ENCODE data around the gene BMPR1A.
"Not testable (repeated sequence)": the region's sequence is repeated elsewhere in the genome, so short reads cannot be mapped to it uniquely, and the experiment has no call there.

The BMPR1A gene

DNA sequence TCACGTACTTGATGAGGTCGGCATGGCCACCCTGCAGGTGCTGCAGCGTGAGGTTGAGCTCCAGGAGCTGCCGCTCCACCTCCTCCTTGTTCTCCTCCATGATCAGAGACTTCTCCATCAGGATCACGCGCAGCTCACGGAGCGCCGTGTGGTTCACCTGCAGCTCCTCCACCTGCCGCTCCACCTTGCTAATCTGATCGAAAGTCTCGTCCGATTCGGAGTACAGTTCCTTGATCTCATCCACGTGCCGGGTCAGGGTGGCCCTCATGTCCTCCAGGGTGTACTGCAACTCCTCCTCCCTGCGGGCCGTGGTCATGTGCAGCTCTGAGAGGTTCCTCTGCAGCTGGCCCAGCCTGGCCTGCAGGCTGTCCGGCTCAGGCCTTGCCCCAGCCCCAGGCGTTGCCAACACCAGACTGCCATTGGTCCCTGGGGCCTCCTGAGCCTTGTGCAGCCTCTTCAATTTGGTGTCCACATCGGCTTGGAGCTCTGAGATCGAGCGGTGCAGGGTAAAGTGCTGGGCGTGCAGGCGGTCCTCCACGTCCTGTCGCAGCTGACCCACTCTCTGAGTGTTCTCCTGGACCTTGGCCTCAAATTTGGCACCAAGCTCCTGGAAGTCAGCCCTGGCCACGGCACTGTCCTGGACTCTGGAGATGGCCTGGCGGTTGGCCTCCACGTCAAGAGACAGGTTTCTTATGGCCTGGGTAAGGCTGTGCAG, 187.1 kb downstream of the BMPR1A start:
- DNase-seq, result no peak

DNA sequence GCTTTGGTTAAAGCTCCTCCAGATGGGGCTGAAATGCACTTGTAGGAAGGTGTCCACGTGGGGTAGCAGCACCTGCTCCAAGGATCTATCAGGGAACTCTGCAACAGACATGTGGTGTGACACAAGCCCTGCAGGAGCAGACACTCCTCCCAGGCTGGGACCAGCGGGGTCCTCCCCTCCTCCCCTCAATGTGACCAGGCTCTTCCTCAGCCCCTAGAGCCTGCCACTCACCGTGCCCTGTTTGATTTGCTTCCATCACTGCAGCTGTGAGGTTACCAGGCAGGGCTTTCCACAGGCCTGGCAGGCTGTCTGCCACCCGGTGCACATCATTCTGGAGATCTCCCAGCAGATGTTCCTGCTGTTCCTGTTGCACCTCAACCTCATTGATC, 187.6 kb downstream of the BMPR1A start:
- no peak for DNase-seq

- DNase-seq, result no peak
Measured at GRCh38 chr10:86944471-86944870, 188.1 kb downstream of the BMPR1A start.

GRCh38 chr10:86944907-86945306, 188.5 kb downstream of the BMPR1A start:
- no peak for DNase-seq

- no peak for DNase-seq
Measured at GRCh38 chr10:86945361-86946212, 189.2 kb downstream of the BMPR1A start.

DNA sequence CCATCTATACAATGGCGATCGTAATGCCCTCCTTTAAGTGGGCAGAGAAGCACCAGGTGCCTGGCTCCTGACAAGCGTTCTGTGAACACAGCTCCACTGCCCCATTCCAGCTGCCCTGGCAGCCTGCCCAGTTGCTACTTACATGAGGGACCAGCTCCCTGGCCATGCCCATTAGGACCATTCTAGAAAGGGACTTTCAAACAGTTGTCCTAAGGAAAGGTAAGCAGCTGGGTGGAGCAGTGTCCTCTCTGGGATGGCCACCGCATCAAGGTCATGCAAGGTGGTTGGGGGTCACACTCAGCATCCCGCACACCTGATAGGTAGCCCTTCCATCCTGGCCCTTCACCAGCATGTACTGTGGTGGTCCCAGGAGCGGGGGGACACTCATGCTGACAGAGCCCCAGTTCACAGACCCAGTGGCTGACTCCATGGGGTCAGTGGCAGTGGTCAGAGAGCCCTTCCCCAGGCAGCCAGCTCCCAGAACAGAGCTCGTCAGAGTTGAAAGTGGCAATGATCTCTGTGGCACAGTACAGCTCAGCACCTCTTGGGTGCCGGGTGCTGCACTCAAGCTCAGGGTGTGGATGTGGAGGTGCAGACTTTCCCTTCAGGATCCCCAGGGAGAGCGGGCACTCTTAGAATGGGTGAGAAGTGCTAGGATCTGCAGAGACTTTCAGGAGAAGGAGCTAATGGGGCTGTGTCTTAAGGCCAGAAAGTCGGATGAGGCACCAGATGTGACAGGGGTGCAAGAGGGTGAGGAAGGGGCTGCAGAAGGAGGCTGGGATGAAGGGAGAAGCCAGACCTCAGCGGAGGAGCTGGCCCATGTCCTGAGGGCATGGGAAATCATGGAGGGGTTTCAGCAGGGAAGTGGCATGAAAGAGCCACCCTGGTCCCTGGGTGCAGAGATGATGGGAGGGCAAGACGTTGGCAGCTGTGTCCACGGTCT, 190.1 kb downstream of the BMPR1A start:
- no peak for DNase-seq

GRCh38 chr10:86947806-86948205, 191.4 kb downstream of the BMPR1A start:
- not testable (repeated sequence) for DNase-seq

DNA sequence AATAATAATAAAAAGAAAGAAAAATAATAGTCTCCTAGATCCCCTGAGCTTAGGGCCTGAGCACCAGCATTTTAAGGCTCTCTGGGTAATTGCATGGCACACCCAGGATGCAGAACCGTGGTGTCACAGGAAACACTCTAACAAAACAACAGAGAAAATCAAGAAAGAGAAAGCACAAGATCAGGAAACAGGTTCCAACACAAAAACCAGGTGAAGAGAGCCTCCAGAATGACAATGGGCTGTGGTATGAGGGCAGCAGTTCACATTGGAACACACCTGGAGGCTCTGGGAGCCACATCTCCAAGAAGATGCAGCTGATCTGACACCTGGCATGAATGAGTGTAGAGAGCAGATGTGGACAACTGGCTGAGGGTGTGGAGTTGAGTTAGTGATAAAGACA, 193.9 kb downstream of the BMPR1A start:
- no peak for DNase-seq

- no peak for DNase-seq
Measured at GRCh38 chr10:86951184-86951761, 194.9 kb downstream of the BMPR1A start.

- DNase-seq, result no peak
Measured at GRCh38 chr10:86952106-86952505, 195.7 kb downstream of the BMPR1A start.

DNA sequence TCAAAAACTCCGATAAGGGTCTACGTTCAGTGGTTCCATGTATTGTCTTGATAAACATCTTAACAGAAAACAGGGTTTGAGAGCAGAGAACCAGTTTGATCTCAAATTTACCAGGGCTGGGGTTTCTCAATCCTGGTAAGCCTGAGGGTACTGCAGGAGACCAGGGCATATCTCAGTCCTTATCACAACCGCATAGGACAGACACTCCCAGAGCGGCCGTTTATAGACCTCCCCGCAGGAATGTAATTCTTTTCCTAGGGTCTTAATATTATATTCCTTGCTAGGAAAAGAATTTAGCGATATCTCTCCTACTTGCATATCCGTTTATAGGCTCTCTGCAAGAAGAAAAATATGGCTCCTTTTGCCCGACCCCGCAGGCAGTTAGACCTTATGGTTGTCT, 196.3 kb downstream of the BMPR1A start:
- DNase-seq, result not testable (repeated sequence)

DNA sequence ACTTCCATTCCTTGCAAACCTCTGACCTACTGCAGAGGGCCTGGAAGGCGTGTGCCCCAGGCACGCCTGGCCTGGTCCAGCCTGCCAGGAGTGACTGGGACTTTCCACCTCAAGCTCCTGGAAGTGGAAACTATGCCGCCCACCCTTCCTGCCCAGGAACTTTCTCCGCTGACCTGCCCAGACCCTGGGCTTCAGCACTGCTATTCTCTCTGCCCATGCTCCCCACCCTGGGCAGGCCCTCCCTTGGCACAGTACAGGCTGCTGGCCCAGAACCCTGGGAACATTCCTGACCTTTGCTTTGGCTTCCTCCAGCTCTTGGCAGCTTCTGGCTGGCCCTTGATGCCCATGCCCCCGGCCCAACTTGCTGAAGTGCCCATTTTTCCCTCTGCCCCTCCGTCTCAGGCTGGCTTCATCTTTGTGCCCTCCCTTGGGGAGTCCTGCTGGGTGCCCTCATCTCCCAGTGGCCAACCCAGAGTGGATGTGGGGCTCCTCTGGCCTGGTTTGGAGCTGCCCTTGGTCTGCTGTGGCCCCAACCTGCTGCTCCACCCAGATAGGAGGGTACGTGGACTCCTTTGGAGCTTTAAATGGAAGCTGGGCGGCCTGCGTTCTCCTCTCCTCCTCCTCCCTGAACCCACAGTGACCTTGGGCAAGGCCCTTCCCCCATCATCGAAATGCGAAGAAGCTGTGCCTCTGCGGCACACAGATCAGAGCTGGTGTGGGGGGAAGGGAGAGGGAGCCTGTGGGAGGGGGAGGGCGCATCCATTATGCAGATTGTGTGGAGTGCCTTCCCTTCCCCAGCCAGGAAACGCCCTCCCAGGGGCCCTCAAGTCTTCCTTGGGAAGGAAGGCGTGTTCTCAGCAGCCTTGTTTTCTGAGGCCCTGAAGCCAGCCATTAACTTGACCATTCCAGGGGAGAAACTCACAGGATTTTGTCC, 197.6 kb downstream of the BMPR1A start:
- no peak for DNase-seq

DNA sequence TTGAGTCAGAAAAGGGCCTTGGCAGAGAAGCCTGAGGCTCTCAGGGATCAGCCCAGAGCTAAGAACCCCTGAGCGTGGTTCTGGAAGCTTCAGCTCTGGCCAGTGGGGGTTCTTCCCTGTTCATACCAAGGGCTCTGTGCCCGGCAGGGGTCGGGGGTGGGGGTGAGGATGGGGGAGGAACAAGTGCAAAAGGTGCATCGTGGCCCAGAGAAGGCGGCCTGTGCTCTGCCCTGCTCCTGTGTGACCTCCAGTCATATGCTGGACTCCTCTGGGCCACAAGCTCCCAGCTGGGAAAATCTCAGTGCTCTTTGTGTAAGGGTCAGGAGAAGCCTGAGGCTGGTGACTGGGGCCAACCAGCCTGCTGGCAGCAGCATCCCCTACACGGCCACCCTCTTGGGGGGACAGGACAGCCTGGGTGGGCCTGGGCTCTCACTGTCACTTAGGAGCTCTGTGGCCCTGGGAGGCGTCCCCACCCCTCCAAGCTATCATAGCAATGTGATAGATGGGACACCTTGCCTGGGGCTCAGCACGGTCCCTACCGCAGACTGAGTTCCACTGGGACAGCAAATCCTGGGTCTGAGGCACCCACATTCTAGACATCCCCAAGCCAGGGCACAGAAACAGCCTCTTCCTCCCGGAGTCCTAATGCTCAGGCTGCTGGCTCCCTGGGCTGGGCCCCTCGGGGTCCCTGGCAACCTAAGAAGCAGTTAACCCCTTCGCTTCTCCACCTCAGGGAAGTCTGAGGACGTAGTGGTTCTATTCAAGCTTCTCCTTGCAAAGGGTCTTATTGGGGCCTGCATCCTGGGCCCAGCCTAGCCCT, 198.5 kb downstream of the BMPR1A start:
- no peak for DNase-seq

DNA sequence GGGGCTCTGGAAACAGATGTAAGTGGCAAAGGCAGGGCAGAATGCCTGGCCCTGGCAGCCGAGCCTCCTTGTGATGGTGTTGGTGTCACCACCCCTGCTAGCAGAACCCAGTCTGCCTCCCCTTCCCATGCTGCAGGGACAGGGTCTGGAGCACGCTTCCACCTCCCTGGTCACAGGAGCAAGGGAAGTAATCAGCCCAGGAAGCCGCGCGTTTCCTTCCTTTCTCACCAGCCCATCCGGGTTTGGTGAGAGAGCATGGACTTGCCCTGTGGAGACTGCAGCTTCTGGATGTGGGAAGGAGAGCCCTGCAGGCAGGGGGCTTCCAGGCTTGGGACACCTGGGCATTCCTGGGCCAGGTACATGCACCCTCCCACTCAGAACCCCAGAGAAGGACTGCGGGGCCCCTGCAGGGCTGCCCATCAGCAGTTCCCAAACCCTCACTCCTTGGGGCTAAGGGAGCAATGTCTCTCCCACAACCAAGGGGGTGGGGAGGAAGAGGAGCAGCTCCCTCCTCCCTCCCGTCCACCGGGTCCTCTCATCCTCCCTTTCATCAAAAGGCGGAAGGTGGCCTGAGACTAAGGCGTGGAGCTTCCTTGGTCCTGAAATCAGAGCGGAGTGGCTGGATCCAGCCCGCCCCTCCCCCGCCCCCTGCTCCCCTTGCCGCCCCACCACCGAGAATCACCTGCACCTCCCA, 199.2 kb downstream of the BMPR1A start:
- no peak for DNase-seq

DNA sequence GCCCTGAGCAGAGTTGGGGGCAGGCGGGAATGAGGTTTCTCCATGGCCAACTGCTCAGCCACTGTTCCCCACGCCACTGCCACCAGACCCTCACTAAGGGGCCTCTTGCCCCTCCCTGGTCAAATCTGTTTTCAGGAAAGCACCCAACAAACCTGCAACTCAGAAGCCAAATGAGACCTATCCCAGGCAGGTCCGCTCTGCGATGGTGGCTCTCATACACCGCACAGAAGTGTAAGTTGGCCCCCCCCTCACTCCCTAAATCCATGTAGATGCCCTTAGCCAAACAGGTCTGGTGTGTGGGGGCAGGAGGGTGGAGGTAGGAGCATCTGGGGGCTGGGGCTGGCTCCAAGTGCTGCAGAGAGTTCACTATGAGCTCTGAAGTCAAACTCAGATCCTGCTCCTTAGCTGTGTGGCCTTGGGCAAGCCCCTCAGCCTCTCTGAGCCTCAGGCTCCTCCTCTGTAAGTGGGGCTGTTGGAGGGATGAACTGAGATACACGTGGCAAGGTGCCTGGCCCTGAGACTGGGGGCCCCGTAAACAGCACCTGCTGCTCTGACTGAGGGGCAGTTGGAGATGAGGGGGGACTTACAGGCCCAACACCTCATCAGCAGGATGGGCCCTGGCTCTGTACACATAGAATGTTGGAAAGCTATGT, 199.9 kb downstream of the BMPR1A start:
- DNase-seq, result no peak

DNA sequence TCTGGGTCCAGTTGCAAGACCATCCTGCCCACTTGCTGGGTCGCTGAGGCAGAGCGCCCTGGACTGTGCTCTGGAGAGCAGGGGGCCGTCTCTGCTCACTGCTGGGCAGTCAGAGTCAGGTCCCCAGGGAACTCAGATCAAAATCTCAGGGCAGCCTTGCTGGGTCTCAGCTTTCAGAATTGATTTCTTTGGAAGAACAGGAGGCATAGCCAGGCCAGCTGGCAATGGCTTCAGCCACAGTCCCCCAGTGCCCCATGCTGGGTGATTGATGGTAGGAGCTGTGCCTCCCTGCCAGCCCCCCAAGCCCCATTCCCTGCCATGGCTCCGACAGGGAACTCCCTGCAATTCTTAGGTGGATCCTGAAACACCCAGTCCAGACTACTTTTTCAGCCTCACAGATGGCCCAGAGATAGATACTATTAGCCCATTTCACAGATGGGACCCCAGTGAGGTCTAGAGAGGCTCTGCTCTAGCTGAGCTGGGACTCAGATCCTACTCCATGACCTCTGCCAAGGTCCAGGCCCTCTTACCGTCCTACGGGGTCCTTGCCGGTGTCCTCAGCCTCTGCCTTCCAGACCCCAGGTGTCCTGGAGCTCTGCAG, 200.5 kb downstream of the BMPR1A start:
- DNase-seq, result no peak

DNA sequence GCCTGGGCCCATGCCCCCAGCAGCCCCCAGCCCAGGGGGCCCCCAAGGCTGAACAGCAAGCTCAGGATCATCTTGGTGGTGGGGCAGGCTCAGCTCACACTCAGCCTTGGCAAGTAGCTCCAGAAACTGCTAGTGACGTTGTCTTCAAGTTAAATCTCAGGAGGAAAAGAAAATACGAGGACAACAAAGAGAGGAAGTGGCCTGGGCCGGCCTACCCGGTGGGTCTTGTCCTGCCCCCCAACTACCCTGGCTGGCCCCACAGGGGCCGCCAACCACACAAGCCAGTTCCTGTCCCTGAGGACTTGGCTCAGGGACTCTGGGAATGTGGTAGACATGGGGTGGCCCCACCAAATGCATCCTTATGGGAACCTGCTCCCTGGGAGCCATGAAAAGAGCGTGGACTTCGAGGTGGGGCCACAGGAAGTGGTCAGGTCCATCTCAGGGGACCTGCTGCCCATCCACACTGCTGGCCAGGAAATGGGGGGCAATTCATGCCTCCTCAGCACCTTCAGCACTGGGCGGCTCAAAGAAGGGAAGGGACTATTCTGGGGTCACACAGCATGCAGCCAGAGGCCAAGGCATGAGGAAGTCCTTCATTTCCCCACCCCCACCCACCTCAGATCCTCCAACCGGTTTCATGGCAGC, 201.2 kb downstream of the BMPR1A start, which contains the start of gene MMRN2:
Gene MMRN2, minus strand, starts transcription at position 145 of the 645 bp plus-strand sequence. Its CDS starts 74 bp downstream, at position 71.
- DNase-seq, result no peak

All from stimulated activated CD4-positive, alpha-beta T cell treated with anti-CD3 and anti-CD28 coated beads, Interleukin-12 subunit alpha, Interleukin-12 subunit beta, amount 100 ng/mL, for 4 hours (primary cell).